NCI-H128 (cell line): Measurements from ENCODE around the gene NCOA7.
"Not testable (repeated sequence)": the region's sequence is repeated elsewhere in the genome, so short reads cannot be mapped to it uniquely, and the experiment has no call there.

Experiments used
- DNase-seq: peaks from one replicate; lab custom pipeline; 2025; ENCODE audit not compliant: unreplicated experiment; lab: John Stamatoyannopoulos, UW

Gene NCOA7

GRCh38 chr6:125913864-125914351 lies 123.1 kb downstream of the NCOA7 start:
- no peak for DNase-seq

- DNase-seq, result no peak
These were observed 127.5 kb downstream of the NCOA7 start for GRCh38 chr6:125918230-125918629.

DNA sequence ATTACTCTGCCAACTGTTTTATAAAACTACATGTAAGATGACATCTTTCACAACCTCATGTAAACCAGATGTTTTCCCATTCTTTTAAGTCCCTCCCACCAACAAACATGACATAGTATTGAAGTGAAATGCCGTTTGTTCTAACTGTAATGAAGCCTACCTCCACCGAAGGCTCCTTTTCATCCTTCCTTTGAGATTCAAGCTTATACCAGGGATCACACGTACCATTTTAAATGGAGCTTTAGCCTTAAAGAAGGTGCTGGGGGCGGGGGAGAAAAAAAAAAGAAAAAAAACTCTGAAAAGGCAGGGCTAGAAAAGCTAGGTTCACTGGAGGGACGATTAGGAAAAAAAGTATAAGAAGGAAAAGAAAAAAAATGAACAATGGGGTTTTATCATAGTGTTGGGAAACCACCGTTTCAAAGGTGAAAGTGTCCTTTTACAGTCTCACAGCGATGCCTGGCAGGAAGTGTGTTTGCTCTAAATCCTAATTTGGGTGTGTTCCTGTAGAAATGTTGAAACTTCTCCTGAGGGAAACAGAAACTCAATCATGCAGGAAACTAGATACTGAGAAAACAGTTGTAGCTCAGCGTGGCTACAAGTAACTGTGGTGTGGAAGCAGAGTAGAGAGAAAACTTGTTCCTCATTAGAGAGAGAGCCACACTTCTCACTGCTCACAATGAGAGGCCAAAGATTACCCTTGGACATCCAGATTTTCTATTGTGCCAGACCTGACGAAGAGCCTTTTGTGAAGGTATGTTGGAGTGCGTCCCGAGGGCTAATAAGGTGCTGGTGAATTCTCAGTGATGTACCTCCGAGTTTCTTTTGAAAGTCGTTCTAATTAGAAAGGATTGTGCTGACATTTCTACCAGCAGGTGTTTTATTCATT lies 128.2 kb downstream of the NCOA7 start:
- DNase-seq, result no peak

- DNase-seq, result no peak
These were observed 128.9 kb downstream of the NCOA7 start for GRCh38 chr6:125919618-125920017.

- no peak for DNase-seq
These were observed 131.6 kb downstream of the NCOA7 start for GRCh38 chr6:125922322-125922860.

DNA sequence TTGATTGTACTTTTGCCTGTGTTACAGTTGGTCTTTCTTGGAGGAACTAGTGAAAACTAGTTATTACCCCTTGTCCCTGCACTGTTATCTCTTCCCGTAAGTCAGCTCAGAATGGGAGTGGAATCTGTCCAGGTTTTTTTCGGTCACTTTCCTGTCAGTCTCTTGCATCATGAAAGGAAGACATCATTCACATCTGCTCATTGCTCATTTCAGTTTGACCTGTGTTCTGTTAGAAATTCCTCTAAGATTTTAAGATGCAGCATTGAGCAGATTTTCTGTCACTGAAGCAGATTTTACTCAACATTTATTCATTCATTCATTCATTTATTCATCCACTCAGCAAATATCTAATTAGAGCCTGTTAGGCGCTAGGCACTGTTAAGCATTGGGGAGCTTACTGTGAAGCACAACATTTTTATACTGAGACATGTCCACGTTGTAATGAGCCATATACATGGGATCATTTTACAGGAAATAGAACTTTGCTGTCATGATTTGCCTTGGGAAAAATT lies 132.7 kb downstream of the NCOA7 start:
- no peak for DNase-seq

DNA sequence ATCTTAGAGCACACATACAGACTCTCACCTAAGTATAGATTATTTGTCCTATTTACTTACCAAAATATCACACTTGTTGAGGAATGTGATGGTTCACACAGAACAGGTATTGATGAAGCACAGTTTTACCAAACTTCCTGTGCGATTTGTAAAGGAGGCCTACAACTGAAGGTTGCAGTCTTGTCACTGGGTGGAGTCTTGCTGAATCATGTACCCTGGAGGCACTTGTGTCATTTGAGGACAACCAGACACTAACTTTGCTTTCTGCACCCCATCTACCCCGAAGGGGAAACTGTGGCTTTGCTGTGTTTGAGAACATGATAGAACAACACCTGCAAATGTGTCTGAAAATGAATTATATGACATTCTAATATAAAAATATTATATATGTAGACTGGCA lies 133.4 kb downstream of the NCOA7 start:
- DNase-seq, result no peak

GRCh38 chr6:125924697-125925358 lies 134.1 kb downstream of the NCOA7 start:
- no peak for DNase-seq

- DNase-seq, result no peak
These were observed 136.0 kb downstream of the NCOA7 start for GRCh38 chr6:125926711-125927110.

DNA sequence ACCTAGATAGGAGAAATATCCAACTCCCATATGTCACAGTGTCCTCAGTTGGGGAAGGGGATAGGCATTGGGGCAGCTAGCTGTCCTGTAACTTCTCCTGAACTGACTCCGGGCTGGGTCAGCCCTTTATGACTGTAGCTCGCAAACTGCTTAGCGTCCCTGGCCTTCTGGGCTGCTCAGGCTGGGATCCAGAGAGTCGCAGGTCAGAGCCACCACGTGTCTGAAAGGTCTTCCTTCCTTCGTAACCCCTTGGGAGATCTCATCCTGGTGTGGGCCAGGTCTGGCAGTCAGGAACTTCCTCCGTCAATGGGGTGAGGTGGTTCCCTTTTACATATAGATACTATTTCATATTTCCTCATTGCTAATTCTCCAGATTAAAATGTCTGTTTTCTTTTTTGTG lies 137.0 kb downstream of the NCOA7 start:
- DNase-seq, result no peak

DNA sequence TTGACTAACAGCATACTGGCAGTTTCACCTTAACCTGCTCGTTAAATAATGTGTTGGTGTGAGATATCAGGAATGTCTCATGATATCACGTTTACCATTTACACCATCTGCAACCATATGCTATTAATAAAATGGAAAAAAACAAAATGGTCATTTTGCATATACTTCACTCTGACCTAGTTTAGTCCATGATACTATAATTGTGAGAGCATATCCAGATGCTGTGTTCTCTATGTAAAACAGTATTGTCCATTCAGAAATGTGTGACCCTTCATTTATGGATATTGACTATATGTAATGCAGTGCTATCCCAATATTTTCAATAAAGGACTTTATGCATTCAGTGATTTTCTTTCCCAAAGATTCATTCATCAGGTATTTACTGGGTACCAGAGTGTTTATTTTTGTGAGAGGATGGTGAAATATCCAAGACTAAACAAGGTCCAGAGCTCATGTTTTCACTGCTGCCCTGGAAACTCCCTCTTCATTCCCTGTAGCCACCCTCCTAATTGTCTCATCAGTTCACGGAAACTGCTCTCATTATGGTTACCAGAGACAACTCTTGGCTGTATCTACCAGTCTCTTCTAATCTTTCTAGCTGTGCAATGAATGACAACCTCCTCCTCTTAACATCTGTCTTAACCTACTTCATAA lies 140.1 kb downstream of the NCOA7 start:
- DNase-seq, result no peak

DNA sequence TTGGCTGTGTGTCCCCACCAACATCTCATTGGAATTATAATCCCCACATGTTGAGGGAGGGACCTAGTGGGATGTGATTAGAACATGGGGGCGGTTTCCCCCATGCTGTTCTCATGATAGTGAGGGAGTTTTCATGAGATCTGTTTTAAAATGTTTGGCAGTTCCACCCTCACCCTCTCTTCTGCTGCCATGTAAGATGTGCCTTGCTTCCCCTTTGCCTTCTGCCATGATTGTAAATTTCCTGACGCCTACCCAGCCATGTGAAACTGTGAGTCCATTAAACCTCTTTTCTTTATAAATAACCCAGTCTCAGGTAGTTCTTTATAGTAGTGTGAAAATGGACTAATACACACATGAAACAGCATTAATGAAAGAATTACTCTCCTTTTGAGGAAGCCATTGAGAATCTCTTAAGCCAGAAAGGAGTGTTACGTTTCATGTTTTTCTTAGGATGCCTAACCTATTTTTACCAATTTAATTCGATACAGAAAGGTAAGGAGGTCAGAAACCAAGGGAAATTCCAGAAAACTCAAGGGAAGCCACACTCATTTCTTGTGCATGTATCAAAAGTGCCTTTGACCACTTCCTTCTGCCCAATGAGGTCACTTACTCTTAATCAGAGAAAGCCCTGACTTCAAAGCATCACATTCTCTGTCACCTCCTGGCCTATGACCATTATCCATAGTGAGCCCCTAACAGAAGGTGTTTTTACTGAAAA lies 141.1 kb downstream of the NCOA7 start:
- no peak for DNase-seq

DNA sequence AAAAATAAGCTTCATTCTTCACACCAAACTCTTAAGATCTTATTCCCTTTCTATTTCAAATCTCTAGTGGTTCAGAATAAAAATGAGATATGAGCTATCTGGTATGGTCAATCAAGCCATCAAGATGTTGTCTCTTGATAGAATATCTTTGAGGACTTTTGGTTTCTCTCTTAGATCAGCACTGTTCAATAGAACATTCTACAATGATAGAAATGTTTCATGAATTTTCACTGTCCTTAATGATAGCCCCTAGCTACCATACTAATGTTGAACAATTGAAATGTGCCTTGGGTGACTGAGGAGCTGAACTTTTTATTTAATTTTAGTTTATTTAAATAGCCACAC lies 141.7 kb downstream of the NCOA7 start:
- no peak for DNase-seq

- not testable (repeated sequence) for DNase-seq
These were observed 144.8 kb downstream of the NCOA7 start for GRCh38 chr6:125935520-125935919.

DNA sequence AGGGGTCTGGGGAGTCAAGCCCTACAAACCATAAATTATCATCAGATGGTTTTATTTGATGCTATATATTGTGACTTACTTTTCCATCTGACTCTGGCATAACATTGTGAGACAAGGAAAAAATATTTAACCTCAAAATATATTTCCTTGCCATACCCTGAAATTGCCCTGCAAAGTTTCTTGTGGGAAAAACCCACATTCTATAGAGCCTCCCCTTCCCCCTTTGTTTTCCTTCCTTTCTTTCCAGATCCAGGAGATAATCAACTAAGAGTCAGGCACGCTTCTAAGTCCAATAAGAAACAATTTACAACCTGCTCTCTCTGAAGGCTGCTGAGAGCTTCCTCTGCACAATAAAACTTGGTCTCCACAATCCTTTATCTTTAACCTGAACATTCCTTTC lies 148.3 kb downstream of the NCOA7 start:
- no peak for DNase-seq

DNA sequence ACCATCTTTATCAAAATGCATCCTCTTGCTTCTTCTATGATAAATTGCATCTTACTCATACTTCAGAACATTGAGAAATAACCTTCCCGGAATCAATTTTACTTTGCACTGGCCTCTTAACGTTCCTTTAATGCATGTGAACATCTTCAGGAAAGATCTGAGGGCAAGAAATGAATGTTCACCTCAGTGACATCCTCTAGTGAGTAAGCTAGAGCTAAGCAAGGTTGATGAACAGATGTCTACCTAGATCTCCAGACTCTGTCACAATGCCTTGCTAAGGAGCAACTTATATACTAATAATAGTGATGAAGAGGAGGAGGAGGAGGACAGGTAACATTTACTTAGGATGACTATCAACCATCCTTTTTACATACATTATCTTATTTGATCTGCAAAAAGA lies 149.0 kb downstream of the NCOA7 start:
- DNase-seq, result no peak

GRCh38 chr6:125940247-125941041 lies 149.7 kb downstream of the NCOA7 start:
- no peak for DNase-seq

DNA sequence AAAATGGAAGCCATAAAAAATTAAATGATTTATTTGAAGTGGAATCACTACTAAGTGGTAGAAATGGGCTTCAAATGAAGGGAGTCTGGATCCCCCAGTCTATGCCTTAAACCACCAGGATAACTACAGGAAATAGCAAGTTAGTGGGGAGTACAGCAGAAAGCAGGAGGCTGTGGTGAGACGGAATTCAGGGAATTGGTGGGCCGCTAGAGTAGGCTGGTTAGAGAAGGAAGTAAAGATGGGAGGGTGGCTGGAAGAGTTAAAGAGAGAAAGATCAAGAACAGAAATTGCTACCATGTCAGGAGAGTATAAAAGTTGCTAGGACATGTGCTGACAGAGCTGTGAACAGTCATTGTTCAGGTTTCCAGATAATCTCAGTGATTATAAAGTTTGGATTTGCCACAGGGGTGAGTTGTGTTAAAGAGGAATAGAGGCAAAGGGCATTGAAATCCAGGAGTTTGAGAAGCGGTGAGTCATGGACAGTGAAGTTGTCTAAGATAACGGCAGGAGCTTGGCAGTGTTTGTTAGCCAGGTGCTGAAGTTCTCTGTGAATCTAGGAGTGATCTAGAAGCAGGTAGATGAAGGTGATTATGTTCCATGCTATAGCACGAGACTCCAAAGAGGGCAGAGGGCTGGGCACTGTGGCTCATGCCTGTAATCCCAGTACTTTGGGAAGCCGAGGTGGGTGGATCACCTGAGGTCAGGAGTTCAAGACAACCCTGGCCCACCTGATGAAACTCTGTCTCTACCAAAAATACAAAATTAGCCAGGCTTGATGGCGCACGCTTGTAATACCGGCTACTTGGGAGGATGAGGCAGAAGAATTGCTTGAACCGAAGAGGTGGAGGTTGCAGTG lies 152.1 kb downstream of the NCOA7 start:
- no peak for DNase-seq
